ENCODE results near the gene KCNK3. TPM values are rescaled to one million over a fixed set of nuclear protein-coding genes. Genes with fewer than 3 reads are reported as not detected.

KCNK3 gene
- polyA plus RNA-seq, 1 donor from 2014 or later, result 12.9 TPM

- no peak overlapping the region for H3K4me3 ChIP-seq (ENCODE audit: low read length)
- H3K27ac ChIP-seq (ENCODE audit: low read length), result no peak overlapping the region
- H4K20me1 ChIP-seq (ENCODE audit: insufficient read depth), result no peaks in the 10 kb centered on the region
- no peaks in the 10 kb centered on the region for H3K9me2 ChIP-seq (ENCODE audit: insufficient read depth, low read length)
- H3K4me2 ChIP-seq (ENCODE audit: low read length), result no peak overlapping the region
- no peak overlapping the region for H3K9ac ChIP-seq (ENCODE audit: low read length)
- TF ChIP-seq EP300 (conservative IDR thresholded peaks at IDR 0.05; ENCODE audit: poor library complexity, severe bottlenecking) (no peak), RAD21 (conservative IDR thresholded peaks at IDR 0.05) (no peak), MXI1 (conservative IDR thresholded peaks at IDR 0.05; ENCODE audit: poor library complexity, severe bottlenecking) (no peak), REST (IDR thresholded peaks at IDR 0.05; ENCODE audit: borderline replicate concordance) (no peak), TAF1 (IDR thresholded peaks at IDR 0.05; ENCODE audit: low read depth) (no peak), CTCF (IDR thresholded peaks at IDR 0.05; ENCODE audit: poor library complexity, severe bottlenecking) (no peak), EZH2 (IDR thresholded peaks at IDR 0.05; ENCODE audit: borderline replicate concordance, insufficient read depth, low read length, poor library complexity, severe bottlenecking) (no peak), POLR2AphosphoS5 (IDR thresholded peaks at IDR 0.05) (no peak), SMC3 (conservative IDR thresholded peaks at IDR 0.05; ENCODE audit: poor library complexity) (no peak)
- no peaks in the 10 kb centered on the region for H3F3A ChIP-seq (ENCODE audit: insufficient read depth, low read length, poor library complexity, severe bottlenecking)
- no peak overlapping the region for H2AFZ ChIP-seq (ENCODE audit: low read depth, low read length)
- H3K36me3 ChIP-seq (ENCODE audit: insufficient read depth, low read length), result no peaks in the 10 kb centered on the region
- H3K27me3 ChIP-seq (ENCODE audit: insufficient read depth, low read depth, low read length), result no peaks in the 10 kb centered on the region
- H3K9me3 ChIP-seq (ENCODE audit: low read length), result no peaks in the 10 kb centered on the region
- no peaks in the 10 kb centered on the region for H3K79me2 ChIP-seq (replicated peaks; ENCODE audit: insufficient read depth, low read length)
Observed at GRCh38 chr2:26652361-26653041, 40.0 kb upstream of the KCNK3 start.

- Histone ChIP-seq H3F3A (ENCODE audit: insufficient read depth, low read length, poor library complexity, severe bottlenecking) (no peaks in the 10 kb centered on the region), H3K4me3 (ENCODE audit: low read length) (no peak overlapping the region)
Observed at GRCh38 chr2:26653207-26654060, 39.1 kb upstream of the KCNK3 start.

More at GRCh38 chr2:26653207-26654060, 39.1 kb upstream of the KCNK3 start:
- no peaks in the 10 kb centered on the region for H4K20me1 ChIP-seq (ENCODE audit: insufficient read depth)
- no peaks in the 10 kb centered on the region for H3K36me3 ChIP-seq (ENCODE audit: insufficient read depth, low read length)
- no peaks in the 10 kb centered on the region for H3K9me2 ChIP-seq (ENCODE audit: insufficient read depth, low read length)
- no peak overlapping the region for H3K4me2 ChIP-seq (ENCODE audit: low read length)
- H2AFZ ChIP-seq (ENCODE audit: low read depth, low read length), result no peak overlapping the region
- TF ChIP-seq MXI1 (conservative IDR thresholded peaks at IDR 0.05; ENCODE audit: poor library complexity, severe bottlenecking), result no peak
- TF ChIP-seq RAD21 (conservative IDR thresholded peaks at IDR 0.05), result no peak
- no peak for TF ChIP-seq POLR2AphosphoS5 (IDR thresholded peaks at IDR 0.05)
- no peak for TF ChIP-seq EP300 (conservative IDR thresholded peaks at IDR 0.05; ENCODE audit: poor library complexity, severe bottlenecking)
- no peak for TF ChIP-seq TAF1 (IDR thresholded peaks at IDR 0.05; ENCODE audit: low read depth)
- TF ChIP-seq SMC3 (conservative IDR thresholded peaks at IDR 0.05; ENCODE audit: poor library complexity), result no peak
- no peak for TF ChIP-seq CTCF (IDR thresholded peaks at IDR 0.05; ENCODE audit: poor library complexity, severe bottlenecking)
- no peak for TF ChIP-seq EZH2 (IDR thresholded peaks at IDR 0.05; ENCODE audit: borderline replicate concordance, insufficient read depth, low read length, poor library complexity, severe bottlenecking)
- no peak for TF ChIP-seq REST (IDR thresholded peaks at IDR 0.05; ENCODE audit: borderline replicate concordance)
- H3K27ac ChIP-seq (ENCODE audit: low read length), result no peak overlapping the region
- no peak overlapping the region for H3K9ac ChIP-seq (ENCODE audit: low read length)
- no peaks in the 10 kb centered on the region for H3K79me2 ChIP-seq (replicated peaks; ENCODE audit: insufficient read depth, low read length)
- no peaks in the 10 kb centered on the region for H3K27me3 ChIP-seq (ENCODE audit: insufficient read depth, low read depth, low read length)
- no peaks in the 10 kb centered on the region for H3K9me3 ChIP-seq (ENCODE audit: low read length)
